ENCODE results near the gene AGO3. TPM values are rescaled to one million over a fixed set of nuclear protein-coding genes. Genes with fewer than 3 reads are reported as not detected.

The AGO3 gene
- polyA plus RNA-seq, 2 of the 4 experiments (the other 2 are of a cell fraction): 3.8 to 14.7 TPM

- Histone ChIP-seq H3K4me2 (peak within 1 kb of the TSS; percentile 69), H3K4me3 (peak within 1 kb of the TSS; percentile 98), H3K9me3 (no peaks in the 10 kb centered on the region), H3K4me1 (peaks cover 24% of the 10 kb centered on the region; the same call in 2 of the 3 replicates), H3K27ac (peak within 1 kb of the TSS; percentile 92 to 93)
- ChIA-PET POLR2A (no interaction called here), CTCF (interaction anchor here (0.6 to 3.1 kb wide), 18 partner anchors 9 to 1766 kb away, joined by 3 to 25 read pairs (median 4); no protein-coding TSS in a partner anchor)
- WGBS (ENCODE audit: missing lambda C conversion rate): 0% methylated on average over 1 of the region's 58 CpGs
- FAIRE-seq (no peak), DNase-seq (ENCODE audit: low read depth in 1 of 2, low spot score in 1 of 2) (peak; percentile 90), ATAC-seq (peak; percentile 96 to 97)
- TF ChIP-seq ZC3H11A (IDR thresholded peaks at IDR 0.05) (no peak), HES2 (IDR thresholded peaks at IDR 0.05) (no peak), MAX (IDR thresholded peaks at IDR 0.05) (peak; percentile 51), BCL3 (IDR thresholded peaks at IDR 0.05) (peak; percentile 28; the same call in 1 of the 3 replicates), RAD21 (conservative IDR thresholded peaks at IDR 0.05 in 1 of 2, IDR thresholded peaks at IDR 0.05 in 1 of 2) (peak in 1 of 2 experiments; percentile 4; a peak in 1 of 5 replicates), CTCF (IDR thresholded peaks at IDR 0.05) (peak; percentile 69), EP300 (IDR thresholded peaks at IDR 0.05) (no peak), PHF8 (IDR thresholded peaks at IDR 0.05; ENCODE audit: borderline replicate concordance, low read depth) (peak; percentile 33; the same call in 1 of the 2 replicates), MYC (IDR thresholded peaks at IDR 0.05; ENCODE audit: borderline replicate concordance, low read length) (no peak), POLR2A (IDR thresholded peaks at IDR 0.05; ENCODE audit: low read length) (peak; percentile 74), SMC3 (IDR thresholded peaks at IDR 0.05) (peak; percentile 36), NFE2L2 (conservative IDR thresholded peaks at IDR 0.05; ENCODE audit: low read length) (no peak), MAZ (IDR thresholded peaks at IDR 0.05; ENCODE audit: borderline replicate concordance, low read depth, low read length) (0 out of 2 replicates have a peak, but pooled peaks have one; percentile 51), JUN (IDR thresholded peaks at IDR 0.05) (0 out of 5 replicates have a peak, but pooled peaks of 1 of the 2 experiments have one; percentile 38), USF2 (IDR thresholded peaks at IDR 0.05) (no peak), CBX8 (IDR thresholded peaks at IDR 0.05) (no peak), FOXS1 (CRISPR knock-in tag; IDR thresholded peaks at IDR 0.05) (no peak), HOXB13 (CRISPR knock-in tag; IDR thresholded peaks at IDR 0.05; ENCODE audit: low read depth) (no peak)
Measured at GRCh38 chr1:35882945-35883634, 47.8 kb upstream of the AGO3 start, which contains the start of gene AGO1. AGO1 (plus strand) TSS chr1:35883209; CDS start chr1:35883422, 213 bp downstream.

- DNase-seq (ENCODE audit: low read depth in 1 of 2, low spot score in 1 of 2) (peak; percentile 16 to 36), FAIRE-seq (no peak), ATAC-seq (peak; percentile 28 to 49)
- Histone ChIP-seq H3K27ac (peak overlapping the region; percentile 92 to 93), H3K4me2 (peak overlapping the region; percentile 69), H3K9me3 (no peaks in the 10 kb centered on the region), H3K4me3 (peak overlapping the region; percentile 98), H3K4me1 (peaks cover 24% of the 10 kb centered on the region; the same call in 2 of the 3 replicates)
- ChIA-PET CTCF (interaction anchor here (0.6 to 3.1 kb wide), 14 partner anchors 9 to 413 kb away, joined by 3 to 25 read pairs (median 4); no protein-coding TSS in a partner anchor), POLR2A (no interaction called here)
- no CpG with 5 or more reads among the region's 29 CpGs for WGBS (ENCODE audit: missing lambda C conversion rate)
- TF ChIP-seq CTCF (IDR thresholded peaks at IDR 0.05) (no peak), HDAC2 (IDR thresholded peaks at IDR 0.05) (no peak), FOSL2 (IDR thresholded peaks at IDR 0.05) (no peak), FOSL2 (CRISPR knock-in tag; IDR thresholded peaks at IDR 0.05) (no peak), SREBF2 (IDR thresholded peaks at IDR 0.05) (no peak), CEBPB (IDR thresholded peaks at IDR 0.05) (no peak), KDM5A (IDR thresholded peaks at IDR 0.05) (no peak), NR3C1 (IDR thresholded peaks at IDR 0.05) (no peak), EP300 (IDR thresholded peaks at IDR 0.05) (no peak), MAX (IDR thresholded peaks at IDR 0.05) (no peak), HOXB13 (CRISPR knock-in tag; IDR thresholded peaks at IDR 0.05; ENCODE audit: low read depth) (no peak), EHMT2 (IDR thresholded peaks at IDR 0.05; ENCODE audit: low read depth) (no peak), TP53 (CRISPR knock-in tag; IDR thresholded peaks at IDR 0.05) (no peak), RARB (CRISPR knock-in tag; IDR thresholded peaks at IDR 0.05) (no peak), NFE2L2 (conservative IDR thresholded peaks at IDR 0.05; ENCODE audit: low read length) (no peak), ZSCAN20 (CRISPR knock-in tag; IDR thresholded peaks at IDR 0.05) (no peak), HEYL (CRISPR knock-in tag; IDR thresholded peaks at IDR 0.05) (no peak), POLR2AphosphoS2 (conservative IDR thresholded peaks at IDR 0.05; ENCODE audit: low read length) (no peak)
Measured at GRCh38 chr1:35883635-35884101, 47.2 kb upstream of the AGO3 start.
